Prostate gland (tissue), 2 donors: ENCODE measurements around the gene PCDHGB2. TPM values are rescaled to one million over a fixed set of nuclear protein-coding genes. Genes with fewer than 3 reads are reported as not detected.
A peak's percentile ranks its signal among the peaks of the same experiment; 100 is the strongest.
"Not testable (repeated sequence)": the region's sequence is repeated elsewhere in the genome, so short reads cannot be mapped to it uniquely, and the experiment has no call there.

Experiments
- DNase-seq: peaks from one replicate; pipeline ENCODE4 v3.0.0-alpha.2; 2019; ENCODE audit warnings: low spot score
- H3K27ac ChIP-seq, 2 donors: fragments of 200-600 bp; sonication (generic); 2 replicates each; pipeline ENCODE4 v1.5.1; 2017 to 2019
- H3K27me3 ChIP-seq: fragments of 200-600 bp; sonication (generic); replicated peaks from 2 replicates; pipeline ENCODE4 v1.5.1; 2019; ENCODE audit not compliant: insufficient read depth
- H3K36me3 ChIP-seq, 2 donors: fragments of 200-600 bp; sonication (generic); 1 replicate in 1 of 2; 2 replicates in 1 of 2; pipeline versions ENCODE4 v1.5.1 to v1.8.1; 2017 to 2019
- H3K4me1 ChIP-seq: fragments of 200-600 bp; sonication (generic); replicated peaks from 2 replicates; pipeline ENCODE4 v1.5.1; 2019
- H3K4me3 ChIP-seq, 2 donors: fragments of 200-600 bp; sonication (generic); 2 replicates each; pipeline ENCODE4 v1.5.1; 2017 to 2019
- H3K9me3 ChIP-seq: fragments of 200-600 bp; sonication (generic); 2 replicates; pipeline ENCODE4 v1.5.1; 2017
- POLR2A ChIP-seq: fragments of 450-650 bp; IDR thresholded peaks from one replicate; pipeline ENCODE4 v1.6.1; 2016; ENCODE audit warnings: antibody characterized with exemption, mild to moderate bottlenecking
- POLR2AphosphoS5 ChIP-seq: sonication (generic); formaldehyde crosslinking; IDR thresholded peaks from one replicate; pipeline ENCODE4 v1.6.1; 2017; ENCODE audit warnings: antibody characterized with exemption
- WGBS: methylation state at CpG from one replicate; pipeline ENCODE4 v1.1.5; 2018; 5-methylcytosine and 5-hydroxymethylcytosine counted together
- intact Hi-C: fragments of 100-400 bp; cut with DNase I; formaldehyde crosslinking; loops from one replicate; pipeline ENCODE4 v1.14.2; 2022
- total RNA-seq, 2 donors: library from RNA; depleted of rRNA; stranded (reverse); fragments of >200 nt; gene quantifications; one replicate each; pipeline ENCODE4 v1.1.0, GENCODE V29; 2016
- TF ChIP-seq, protein P1 (sequence below), 4 experiments: fragments of 200-600 bp in 2 of 4; fragments of 450-650 bp in 2 of 4; sonication (generic) in 2 of 4; IDR thresholded peaks; 1 replicate in 3 of 4; 2 replicates in 1 of 4; pipeline ENCODE4 v1.5.1; 2016 to 2019; ENCODE audit warnings: antibody characterized with exemption in 4 of 4, mild to moderate bottlenecking in 2 of 4, moderate library complexity in 2 of 4

PCDHGB2 gene
- total RNA-seq: 10 to 100 TPM in 1 of 2 donors, 1 to 10 TPM in 1; 5.3 to 10.5 TPM

DNA sequence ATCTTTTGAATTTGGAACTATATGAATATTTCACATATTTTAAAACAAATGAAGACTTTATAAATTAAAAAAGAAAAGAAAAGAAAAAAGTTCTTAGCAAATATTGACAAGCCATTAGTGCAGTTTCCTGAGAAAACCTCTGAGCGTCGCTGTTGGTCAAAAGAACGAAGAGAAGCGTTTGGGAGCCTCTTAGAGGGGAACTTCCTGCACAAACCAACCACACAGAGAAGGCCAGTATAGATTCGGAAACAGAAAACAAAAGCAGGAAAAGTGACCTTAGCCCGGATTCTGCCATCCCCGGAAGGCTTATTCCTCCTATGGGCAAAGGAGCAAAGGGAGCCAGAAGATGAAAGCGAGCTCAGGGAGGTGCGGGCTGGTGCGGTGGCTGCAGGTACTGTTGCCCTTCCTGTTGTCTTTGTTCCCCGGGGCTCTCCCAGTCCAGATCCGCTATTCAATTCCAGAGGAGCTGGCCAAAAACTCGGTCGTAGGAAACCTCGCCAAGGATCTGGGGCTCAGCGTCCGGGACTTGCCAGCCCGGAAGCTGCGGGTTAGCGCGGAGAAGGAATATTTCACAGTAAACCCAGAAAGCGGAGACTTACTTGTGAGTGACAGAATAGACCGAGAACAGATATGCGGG is at the start of gene PCDHGB2:
TSS of gene PCDHGB2 (plus strand) at position 205 of the 637 bp plus-strand sequence. CDS start at position 347, 142 bp downstream.
- H3K27ac ChIP-seq: no peak within 1 kb of the TSS
- H3K4me1 ChIP-seq: no peaks in the 10 kb centered on the region
- peak within 1 kb of the TSS; percentile 2 to 19 for H3K4me3 ChIP-seq
- no peak for DNase-seq
- WGBS: 18% methylated on average over 24 of the region's 24 CpGs
- no peaks in the 10 kb centered on the region for H3K9me3 ChIP-seq
- TF ChIP-seq POLR2A: no peak
- TF ChIP-seq, protein P1, sequence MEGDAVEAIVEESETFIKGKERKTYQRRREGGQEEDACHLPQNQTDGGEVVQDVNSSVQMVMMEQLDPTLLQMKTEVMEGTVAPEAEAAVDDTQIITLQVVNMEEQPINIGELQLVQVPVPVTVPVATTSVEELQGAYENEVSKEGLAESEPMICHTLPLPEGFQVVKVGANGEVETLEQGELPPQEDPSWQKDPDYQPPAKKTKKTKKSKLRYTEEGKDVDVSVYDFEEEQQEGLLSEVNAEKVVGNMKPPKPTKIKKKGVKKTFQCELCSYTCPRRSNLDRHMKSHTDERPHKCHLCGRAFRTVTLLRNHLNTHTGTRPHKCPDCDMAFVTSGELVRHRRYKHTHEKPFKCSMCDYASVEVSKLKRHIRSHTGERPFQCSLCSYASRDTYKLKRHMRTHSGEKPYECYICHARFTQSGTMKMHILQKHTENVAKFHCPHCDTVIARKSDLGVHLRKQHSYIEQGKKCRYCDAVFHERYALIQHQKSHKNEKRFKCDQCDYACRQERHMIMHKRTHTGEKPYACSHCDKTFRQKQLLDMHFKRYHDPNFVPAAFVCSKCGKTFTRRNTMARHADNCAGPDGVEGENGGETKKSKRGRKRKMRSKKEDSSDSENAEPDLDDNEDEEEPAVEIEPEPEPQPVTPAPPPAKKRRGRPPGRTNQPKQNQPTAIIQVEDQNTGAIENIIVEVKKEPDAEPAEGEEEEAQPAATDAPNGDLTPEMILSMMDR (IDR thresholded peaks at IDR 0.05): peak in 1 of 4 experiments; percentile 34
- intact Hi-C loops: no loop called here
- H3K27me3 ChIP-seq: peaks cover 19% of the 10 kb centered on the region
- no peaks in the 10 kb centered on the region for H3K36me3 ChIP-seq

DNA sequence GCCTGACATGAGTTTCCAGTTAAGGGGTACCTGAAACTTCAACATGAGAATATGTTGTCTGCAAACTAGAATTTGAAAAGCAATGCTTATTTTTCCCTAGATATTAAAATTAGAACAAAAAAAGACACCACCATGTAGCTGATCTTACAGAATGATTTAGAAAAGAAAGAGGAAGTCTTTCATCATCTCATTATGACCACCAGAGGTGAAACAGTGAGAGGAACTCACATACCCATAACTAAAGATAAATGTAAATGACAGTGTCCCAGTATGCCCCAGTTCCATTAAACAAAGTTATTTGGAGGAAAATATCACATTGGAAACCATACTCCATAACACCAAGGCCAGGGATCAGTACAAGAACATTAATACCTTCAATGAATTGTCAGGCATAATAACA is 46.1 kb upstream of the PCDHGB2 start:
- Histone ChIP-seq H3K27ac (no peak overlapping the region), H3K4me3 (no peak overlapping the region), H3K36me3 (no peaks in the 10 kb centered on the region), H3K4me1 (no peaks in the 10 kb centered on the region), H3K27me3 (no peaks in the 10 kb centered on the region), H3K9me3 (no peaks in the 10 kb centered on the region)
- intact Hi-C loops: no loop called here
- TF ChIP-seq, protein P1 (IDR thresholded peaks at IDR 0.05): no peak
- TF ChIP-seq POLR2A (no peak), POLR2AphosphoS5 (no peak)
- no peak for DNase-seq

DNA sequence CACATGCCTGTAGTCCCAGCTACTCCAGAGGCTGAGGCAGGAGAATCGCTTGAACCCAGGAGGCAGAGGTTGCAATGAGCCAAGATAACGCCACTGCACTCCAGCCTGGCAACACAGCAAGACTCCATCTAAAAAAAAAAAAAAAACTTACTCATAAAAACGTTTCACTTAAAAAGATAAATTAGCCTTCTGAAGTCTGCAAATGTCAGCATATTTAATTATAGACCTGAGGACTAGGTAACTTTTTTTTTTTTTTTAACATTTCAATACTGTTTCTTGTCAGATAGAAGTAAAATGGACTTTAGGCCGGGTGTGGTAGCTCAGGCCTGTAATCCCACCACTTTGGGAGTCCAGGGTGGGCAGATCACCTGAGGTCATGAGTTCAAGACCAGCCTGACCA is 42.8 kb upstream of the PCDHGB2 start:
- H3K4me1 ChIP-seq, H3K36me3 ChIP-seq, H3K4me3 ChIP-seq, H3K27me3 ChIP-seq, DNase-seq, H3K27ac ChIP-seq, intact Hi-C loops: not testable (repeated sequence)
- H3K9me3 ChIP-seq: peaks cover 12% of the 10 kb centered on the region
- WGBS: 84% methylated on average over 4 of the region's 4 CpGs

DNA sequence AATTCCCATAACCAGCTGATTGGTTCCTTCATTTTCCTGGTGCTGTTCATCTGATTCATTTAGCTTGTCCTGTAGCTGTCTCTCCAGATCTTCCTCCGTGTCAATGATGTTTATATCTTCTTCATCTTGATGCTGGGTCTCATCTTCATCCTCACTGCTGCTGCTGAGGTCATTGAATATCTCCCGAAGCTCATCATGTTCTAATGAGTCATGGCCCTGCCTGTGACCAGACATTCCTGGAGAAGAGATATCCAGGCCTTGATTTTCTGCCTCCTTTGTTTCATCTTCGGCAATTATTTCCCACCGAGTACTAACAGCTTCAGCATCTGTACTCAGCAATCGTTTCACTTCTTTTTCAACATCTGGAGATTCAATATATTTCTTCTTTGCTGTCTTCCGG is 40.6 kb upstream of the PCDHGB2 start:
- Histone ChIP-seq H3K36me3 (no peaks in the 10 kb centered on the region), H3K27me3 (no peaks in the 10 kb centered on the region), H3K4me3 (no peak overlapping the region), H3K4me1 (no peaks in the 10 kb centered on the region), H3K9me3 (peaks cover 12% of the 10 kb centered on the region), H3K27ac (no peak overlapping the region)
- TF ChIP-seq, protein P1 (IDR thresholded peaks at IDR 0.05): no peak
- TF ChIP-seq POLR2AphosphoS5: no peak
- TF ChIP-seq POLR2A: no peak
- no peak for DNase-seq
- intact Hi-C loops: no loop called here
- WGBS: 99% methylated on average over 6 of the region's 6 CpGs

DNA sequence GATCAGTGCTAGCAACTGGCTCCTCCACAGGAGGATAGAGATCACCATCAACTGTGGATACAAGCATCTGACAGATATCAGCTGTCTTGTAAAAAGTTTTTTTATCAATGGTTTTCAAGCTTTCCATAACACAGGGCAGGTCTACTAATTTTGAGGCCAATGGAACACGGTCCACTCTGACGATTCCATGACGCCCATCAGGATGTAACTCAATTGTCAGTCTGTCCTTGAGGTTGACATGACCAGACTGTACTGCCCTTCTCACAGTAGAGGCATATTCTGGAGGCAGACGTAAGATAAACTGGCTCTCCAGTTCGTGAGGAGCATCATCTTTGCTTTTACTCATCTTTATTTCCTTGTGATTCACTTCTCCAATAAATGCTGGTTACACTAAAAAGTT is 40.1 kb upstream of the PCDHGB2 start:
- Histone ChIP-seq H3K27me3 (no peaks in the 10 kb centered on the region), H3K36me3 (no peaks in the 10 kb centered on the region), H3K4me3 (peak overlapping the region; percentile 50 to 77), H3K9me3 (peaks cover 12% of the 10 kb centered on the region), H3K27ac (no peak overlapping the region), H3K4me1 (no peaks in the 10 kb centered on the region)
- DNase-seq: no peak
- TF ChIP-seq POLR2A (no peak), POLR2AphosphoS5 (no peak)
- TF ChIP-seq, protein P1 (IDR thresholded peaks at IDR 0.05): no peak
- WGBS: 70% methylated on average over 5 of the region's 5 CpGs
- intact Hi-C loops: loop anchor here (5.0 kb wide), 1 partner anchor 243 kb away; no protein-coding TSS in a partner anchor
